ENCODE measurements around the gene HCAR2.

DNA sequence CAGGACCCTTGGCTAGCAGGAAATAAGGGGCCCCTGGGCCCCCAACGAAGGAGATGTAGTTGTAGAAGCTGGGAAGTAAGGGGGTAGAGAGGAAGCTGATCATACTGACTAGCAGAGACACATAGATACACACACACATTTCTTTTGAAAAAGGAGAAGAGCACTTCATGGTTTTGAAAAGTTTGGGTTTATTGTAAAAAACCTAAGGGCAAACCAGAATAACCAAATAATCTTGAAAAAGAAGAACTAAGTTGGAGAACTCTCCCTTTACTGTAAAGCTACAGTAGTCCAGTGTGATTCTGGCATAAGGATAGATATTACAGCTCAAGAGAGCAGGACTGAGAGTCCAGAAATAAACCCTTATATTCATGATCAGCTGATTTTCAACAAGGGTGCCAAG lies 19.2 kb upstream of the HCAR2 start:
- TF ChIP-seq CTCF (IDR thresholded peaks at IDR 0.05) (no peak), EZH2 (IDR thresholded peaks at IDR 0.05; ENCODE audit: borderline replicate concordance, insufficient read depth, low read depth, low read length, poor library complexity, severe bottlenecking) (no peak)
